Left lung (tissue), 10 donors: ENCODE measurements around the gene CDPF1. TPM values are rescaled to one million over a fixed set of nuclear protein-coding genes. Genes with fewer than 3 reads are reported as not detected.

Source experiments
- ATAC-seq: fragments of 200-7000 bp; cut with Tn5 transposase; one replicate; pipeline ENCODE4 v1.9.1; 2020; ENCODE audit warnings: moderate library complexity
- DNase-seq, 4 donors: peaks; one replicate each; pipeline ENCODE4 v3.0.0-alpha.2; 2013 to 2020
- H3K27ac ChIP-seq, 2 donors: fragments of 200-600 bp; sonication (generic) in 1 of 2; one replicate each; pipeline versions ENCODE4 v1.5.0 to v1.8.0; 2020 to 2021
- H3K27me3 ChIP-seq, 2 donors: fragments of 200-600 bp; sonication (generic) in 1 of 2; one replicate each; pipeline versions ENCODE4 v1.5.0 to v1.8.0; 2020 to 2021
- H3K36me3 ChIP-seq, 2 donors: fragments of 200-600 bp; sonication (generic) in 1 of 2; one replicate each; pipeline versions ENCODE4 v1.5.0 to v1.8.0; 2020 to 2021
- H3K4me1 ChIP-seq, 2 donors: fragments of 200-600 bp; one replicate each; pipeline ENCODE4 v1.8.0; 2021
- H3K4me3 ChIP-seq, 2 donors: fragments of 200-600 bp; sonication (generic) in 1 of 2; one replicate each; pipeline versions ENCODE4 v1.5.0 to v1.8.0; 2020 to 2021; ENCODE audit warnings: mild to moderate bottlenecking in 1 of 2
- H3K9me3 ChIP-seq, 2 donors: fragments of 200-600 bp; sonication (generic) in 1 of 2; one replicate each; pipeline versions ENCODE4 v1.5.0 to v1.8.0; 2020 to 2021
- intact Hi-C, 2 donors: fragments of 100-400 bp; cut with DNase I; formaldehyde crosslinking; loops; one replicate each; pipeline versions ENCODE4 v1.11.2 to v1.14.2; 2022
- polyA plus RNA-seq, 6 donors: library from polyadenylated mRNA; unstranded; fragments of 120-200 nt; gene quantifications; one replicate each; pipeline ENCODE4 v1.2.1, GENCODE V29; 2013; ENCODE audit not compliant: insufficient read length in 6 of 6
- total RNA-seq, 2 donors: library from RNA; stranded (reverse); fragmentation: NEBNext Ultra II Directional; extraction: Animal tissue kit (Norgen Biotek cat#: 25700); gene quantifications; one replicate each; pipeline ENCODE4 v1.2.1, GENCODE V29; 2021
- TF ChIP-seq, protein P1 (sequence below), 2 donors: fragments of 200-600 bp; sonication (generic) in 1 of 2; IDR thresholded peaks; one replicate each; pipeline versions ENCODE4 v1.5.0 to v1.8.0; 2021; ENCODE audit warnings: antibody characterized with exemption in 2 of 2
- donor health status: DM: no; HTN: yes; CAD: no.
- donor health status: DM: no; HTN: no; CAD: no.

CDPF1 gene
- total and polyA plus RNA-seq, 8 donors = 7.7 to 13.5 (median 11.3) TPM

DNA sequence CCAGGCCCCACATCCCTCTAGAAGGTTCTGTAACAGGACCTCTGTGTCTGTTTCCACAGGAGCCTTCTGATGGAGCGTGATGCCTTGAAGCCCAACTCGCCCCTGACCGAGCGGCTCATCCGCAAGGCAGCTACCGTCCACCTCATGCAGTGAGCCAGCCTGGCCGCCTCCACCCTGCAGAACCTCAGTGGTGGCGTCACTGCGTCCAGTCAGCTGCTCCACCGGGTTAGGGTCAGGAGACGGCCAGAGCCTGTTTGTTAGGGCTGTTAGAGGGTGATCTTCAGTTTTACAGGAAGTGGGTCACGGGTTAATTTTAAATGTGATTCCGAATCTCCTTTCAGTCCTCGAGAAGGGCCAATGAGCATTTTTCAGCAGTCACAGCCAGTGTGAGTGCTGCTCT is 42.6 kb upstream of the CDPF1 start:
- no peak for ATAC-seq
- Histone ChIP-seq H3K9me3 (peaks cover 0 to 7% of the 10 kb centered on the region in 2 donors), H3K4me3 (no peak overlapping the region), H3K27ac (peak overlapping the region in 1 of 2 donors; percentile 48), H3K4me1 (peaks cover 8 to 53% of the 10 kb centered on the region in 2 donors), H3K36me3 (peaks cover 0 to 50% of the 10 kb centered on the region in 2 donors), H3K27me3 (no peaks in the 10 kb centered on the region)
- intact Hi-C loops = no loop called here
- TF ChIP-seq, protein P1, sequence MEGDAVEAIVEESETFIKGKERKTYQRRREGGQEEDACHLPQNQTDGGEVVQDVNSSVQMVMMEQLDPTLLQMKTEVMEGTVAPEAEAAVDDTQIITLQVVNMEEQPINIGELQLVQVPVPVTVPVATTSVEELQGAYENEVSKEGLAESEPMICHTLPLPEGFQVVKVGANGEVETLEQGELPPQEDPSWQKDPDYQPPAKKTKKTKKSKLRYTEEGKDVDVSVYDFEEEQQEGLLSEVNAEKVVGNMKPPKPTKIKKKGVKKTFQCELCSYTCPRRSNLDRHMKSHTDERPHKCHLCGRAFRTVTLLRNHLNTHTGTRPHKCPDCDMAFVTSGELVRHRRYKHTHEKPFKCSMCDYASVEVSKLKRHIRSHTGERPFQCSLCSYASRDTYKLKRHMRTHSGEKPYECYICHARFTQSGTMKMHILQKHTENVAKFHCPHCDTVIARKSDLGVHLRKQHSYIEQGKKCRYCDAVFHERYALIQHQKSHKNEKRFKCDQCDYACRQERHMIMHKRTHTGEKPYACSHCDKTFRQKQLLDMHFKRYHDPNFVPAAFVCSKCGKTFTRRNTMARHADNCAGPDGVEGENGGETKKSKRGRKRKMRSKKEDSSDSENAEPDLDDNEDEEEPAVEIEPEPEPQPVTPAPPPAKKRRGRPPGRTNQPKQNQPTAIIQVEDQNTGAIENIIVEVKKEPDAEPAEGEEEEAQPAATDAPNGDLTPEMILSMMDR (IDR thresholded peaks at IDR 0.05) = no peak
- no peak for DNase-seq

DNA sequence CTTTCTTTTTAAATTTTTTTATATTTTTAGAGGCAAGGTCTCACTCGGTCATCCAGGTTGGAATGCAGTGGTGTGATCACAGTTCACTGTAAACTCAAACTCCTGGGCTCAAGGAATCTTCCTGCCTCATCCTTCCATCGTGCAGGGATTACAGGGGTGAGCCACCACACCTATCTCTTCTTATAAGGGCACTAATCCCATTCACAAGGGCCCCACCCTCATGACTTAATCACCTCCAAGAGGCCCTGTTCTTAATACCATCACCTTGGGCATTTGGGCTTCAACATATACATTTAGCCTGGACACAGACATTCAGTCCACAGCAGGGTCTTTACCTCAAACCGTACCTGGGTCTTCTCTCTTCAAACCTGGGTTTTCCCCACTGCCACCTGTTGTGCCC is 42.1 kb upstream of the CDPF1 start:
- Histone ChIP-seq H3K9me3 (peaks cover 0 to 7% of the 10 kb centered on the region in 2 donors), H3K27ac (no peak overlapping the region), H3K27me3 (no peaks in the 10 kb centered on the region), H3K4me3 (no peak overlapping the region), H3K4me1 (peaks cover 3 to 53% of the 10 kb centered on the region in 2 donors), H3K36me3 (peaks cover 0 to 54% of the 10 kb centered on the region in 2 donors)
- ATAC-seq (no peak), DNase-seq (no peak)
- TF ChIP-seq, protein P1 (IDR thresholded peaks at IDR 0.05) = no peak
- intact Hi-C loops = no loop called here

DNA sequence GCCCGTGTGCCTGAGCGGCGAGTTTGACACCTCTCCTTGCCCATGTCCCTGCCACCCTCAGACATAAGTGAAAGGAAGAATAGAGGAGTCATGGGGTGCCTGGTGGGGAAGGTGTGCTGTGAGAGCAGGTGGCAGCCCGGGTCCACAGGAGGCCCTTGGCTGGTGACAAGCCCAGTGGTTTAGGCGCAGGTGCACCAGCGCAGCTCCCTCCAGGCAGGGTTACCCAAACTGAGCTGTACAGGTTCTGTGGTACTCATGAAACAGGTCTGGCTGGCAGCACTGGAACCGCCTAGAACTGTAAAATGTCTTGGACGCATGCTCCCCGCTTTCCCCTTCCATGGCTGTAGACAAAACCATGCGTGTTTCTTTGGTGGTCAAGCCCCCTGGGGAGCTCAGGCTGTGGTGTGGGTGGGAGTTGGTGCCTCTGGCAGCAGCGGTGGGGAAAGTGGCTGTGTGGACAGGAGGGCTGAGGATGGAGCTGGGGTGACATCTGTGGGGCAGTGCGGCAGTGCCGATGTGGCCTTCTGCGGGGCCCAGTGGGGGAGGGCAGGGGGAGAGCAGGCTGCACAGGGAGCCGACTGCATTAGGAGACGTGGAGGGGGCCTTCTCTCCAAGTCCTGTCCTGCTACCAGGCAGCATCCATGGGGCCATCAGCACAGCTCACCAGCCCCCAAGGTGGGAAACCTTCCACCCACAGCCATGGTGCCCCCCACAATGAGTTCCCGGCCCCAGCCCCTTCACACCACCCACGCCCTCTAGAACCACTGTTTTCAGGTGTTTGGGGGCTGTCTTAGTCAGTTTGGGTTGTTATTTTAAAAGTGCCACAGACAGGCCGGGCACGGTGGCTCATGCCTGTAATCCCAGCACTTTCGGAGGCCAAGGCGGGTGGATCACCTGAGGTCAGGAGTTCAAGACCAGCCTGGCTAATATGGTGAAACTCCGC is 41.0 kb upstream of the CDPF1 start:
- H3K27me3 ChIP-seq = no peaks in the 10 kb centered on the region
- H3K27ac ChIP-seq = no peak overlapping the region
- DNase-seq (no peak), ATAC-seq (no peak)
- H3K36me3 ChIP-seq = peaks cover 0 to 65% of the 10 kb centered on the region in 2 donors
- intact Hi-C loops = no loop called here
- TF ChIP-seq, protein P1 (IDR thresholded peaks at IDR 0.05) = no peak
- H3K4me1 ChIP-seq = peaks cover 0 to 49% of the 10 kb centered on the region in 2 donors
- peaks cover 0 to 7% of the 10 kb centered on the region in 2 donors for H3K9me3 ChIP-seq
- H3K4me3 ChIP-seq = no peak overlapping the region

DNA sequence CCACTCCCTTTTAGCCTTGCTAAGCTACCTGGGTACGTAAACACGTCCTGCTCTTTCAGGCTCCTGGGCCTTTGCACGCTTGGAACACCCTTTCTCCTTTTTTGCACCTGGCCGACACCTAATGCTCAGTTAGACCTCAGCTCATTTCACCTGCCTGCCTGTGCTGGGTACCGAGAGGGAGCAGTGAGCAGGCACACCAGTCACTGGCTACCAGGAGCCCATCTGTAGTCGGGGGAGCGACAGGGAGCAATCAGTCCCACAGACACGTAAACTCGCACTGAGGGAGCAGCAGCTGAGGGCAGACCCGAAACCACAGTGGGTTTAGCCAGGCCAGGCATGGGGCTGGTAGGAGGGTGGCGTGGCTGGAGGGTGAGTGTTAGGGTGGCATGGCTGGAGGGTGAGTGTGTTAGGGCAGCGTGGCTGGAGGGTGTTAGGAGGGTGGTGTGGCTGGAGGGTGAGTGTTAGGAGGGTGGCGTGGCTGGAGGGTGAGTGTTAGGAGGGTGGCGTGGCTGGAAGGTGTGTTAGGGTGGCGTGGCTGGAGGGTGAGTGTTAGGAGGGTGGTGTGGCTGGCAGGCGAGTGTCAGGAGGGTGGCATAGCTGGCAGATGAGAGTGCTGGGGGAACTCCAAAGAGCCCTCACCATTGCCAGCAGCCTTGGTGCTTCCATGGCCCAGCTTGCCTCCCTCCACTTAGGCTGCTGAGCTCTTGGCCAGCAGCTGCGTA is 40.2 kb upstream of the CDPF1 start:
- Histone ChIP-seq H3K4me3 (no peak overlapping the region), H3K27ac (no peak overlapping the region), H3K9me3 (peaks cover 0 to 7% of the 10 kb centered on the region in 2 donors), H3K36me3 (peaks cover 0 to 73% of the 10 kb centered on the region in 2 donors), H3K27me3 (no peaks in the 10 kb centered on the region), H3K4me1 (peaks cover 0 to 41% of the 10 kb centered on the region in 2 donors)
- DNase-seq = no peak
- intact Hi-C loops = no loop called here
- no peak for ATAC-seq
- TF ChIP-seq, protein P1 (IDR thresholded peaks at IDR 0.05) = no peak
